ENCODE data around the gene RPH3AL.
"Not testable (repeated sequence)": the region's sequence is repeated elsewhere in the genome, so short reads cannot be mapped to it uniquely, and the experiment has no call there.

Gene RPH3AL

GRCh38 chr17:253091-253846, 99.3 kb downstream of the RPH3AL start:
- no peak for DNase-seq

GRCh38 chr17:252456-252855, 100.2 kb downstream of the RPH3AL start:
- DNase-seq = no peak

GRCh38 chr17:251531-251930, 101.1 kb downstream of the RPH3AL start:
- no peak for DNase-seq

DNA sequence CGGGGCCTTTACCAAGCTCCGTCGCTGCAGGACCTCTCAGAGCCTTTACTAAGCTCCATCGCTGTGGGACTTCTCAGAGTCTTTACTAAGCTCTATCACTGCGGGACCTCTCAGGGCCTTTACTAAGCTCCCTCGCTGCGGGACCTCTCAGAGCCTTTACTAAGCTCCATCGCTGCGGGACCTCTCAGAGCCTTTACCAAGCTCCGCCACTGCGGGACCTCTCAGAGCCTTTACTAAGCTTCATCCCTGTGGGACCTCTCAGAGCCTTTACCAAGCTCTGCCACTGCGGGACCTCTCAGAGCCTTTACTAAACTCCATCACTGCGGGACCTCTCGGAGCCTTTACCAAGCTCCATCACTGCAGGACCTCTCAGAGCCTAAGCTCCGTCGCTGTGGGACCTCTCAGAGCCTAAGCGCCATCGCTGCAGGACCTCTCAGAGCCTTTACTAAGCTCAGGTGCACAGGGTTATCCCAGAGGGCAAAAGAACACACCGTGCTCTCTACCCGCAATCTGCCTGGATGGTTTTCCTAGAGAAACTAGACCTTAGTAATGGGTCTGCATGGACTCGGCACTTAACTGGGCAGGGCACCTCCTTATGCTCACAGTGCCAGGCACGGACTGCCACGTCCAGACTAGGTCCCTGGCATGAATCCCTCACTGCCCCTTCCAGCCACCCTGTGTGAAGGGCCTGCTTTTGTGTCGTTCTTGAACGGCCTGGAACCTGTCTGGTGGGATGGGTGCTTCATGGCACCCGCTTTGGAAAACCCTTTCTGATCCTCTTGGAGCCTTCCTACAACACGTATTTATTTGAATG, 101.9 kb downstream of the RPH3AL start:
- no peak for DNase-seq

DNA sequence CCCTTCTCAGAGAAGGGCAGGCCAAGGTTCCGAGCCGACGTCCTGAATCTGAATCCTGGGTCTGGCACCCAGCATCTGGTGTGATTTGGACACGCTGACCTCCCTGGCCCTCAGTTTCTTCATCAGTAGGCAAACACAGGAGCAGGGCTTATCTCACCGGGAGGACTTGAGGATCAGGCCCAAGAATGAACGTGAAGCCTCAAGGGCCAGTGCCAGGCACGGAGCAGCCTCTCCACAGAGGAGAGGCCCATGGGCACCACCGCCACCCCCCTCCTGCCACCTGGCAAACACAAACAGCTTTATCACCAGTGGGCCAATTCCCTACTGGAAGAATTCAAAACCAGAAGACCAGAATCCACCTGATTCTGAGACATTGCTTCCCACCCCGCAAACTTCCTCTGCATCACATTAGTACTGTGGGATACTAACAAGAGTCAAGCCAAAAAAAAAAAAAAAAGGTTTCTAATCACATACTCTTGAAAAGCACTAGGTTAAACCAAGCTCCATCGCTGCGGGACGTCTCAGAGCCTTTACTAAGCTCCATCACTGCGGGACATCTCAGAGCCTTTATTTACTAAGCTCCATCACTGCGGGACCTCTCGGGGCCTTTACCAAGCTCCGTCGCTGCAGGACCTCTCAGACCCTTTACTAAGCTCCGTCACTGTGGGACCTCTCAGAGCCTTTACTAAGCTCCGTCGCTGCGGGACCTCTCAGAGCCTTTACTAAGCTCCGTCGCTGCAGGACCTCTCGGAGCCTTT, 103.2 kb downstream of the RPH3AL start:
- no peak for DNase-seq

DNA sequence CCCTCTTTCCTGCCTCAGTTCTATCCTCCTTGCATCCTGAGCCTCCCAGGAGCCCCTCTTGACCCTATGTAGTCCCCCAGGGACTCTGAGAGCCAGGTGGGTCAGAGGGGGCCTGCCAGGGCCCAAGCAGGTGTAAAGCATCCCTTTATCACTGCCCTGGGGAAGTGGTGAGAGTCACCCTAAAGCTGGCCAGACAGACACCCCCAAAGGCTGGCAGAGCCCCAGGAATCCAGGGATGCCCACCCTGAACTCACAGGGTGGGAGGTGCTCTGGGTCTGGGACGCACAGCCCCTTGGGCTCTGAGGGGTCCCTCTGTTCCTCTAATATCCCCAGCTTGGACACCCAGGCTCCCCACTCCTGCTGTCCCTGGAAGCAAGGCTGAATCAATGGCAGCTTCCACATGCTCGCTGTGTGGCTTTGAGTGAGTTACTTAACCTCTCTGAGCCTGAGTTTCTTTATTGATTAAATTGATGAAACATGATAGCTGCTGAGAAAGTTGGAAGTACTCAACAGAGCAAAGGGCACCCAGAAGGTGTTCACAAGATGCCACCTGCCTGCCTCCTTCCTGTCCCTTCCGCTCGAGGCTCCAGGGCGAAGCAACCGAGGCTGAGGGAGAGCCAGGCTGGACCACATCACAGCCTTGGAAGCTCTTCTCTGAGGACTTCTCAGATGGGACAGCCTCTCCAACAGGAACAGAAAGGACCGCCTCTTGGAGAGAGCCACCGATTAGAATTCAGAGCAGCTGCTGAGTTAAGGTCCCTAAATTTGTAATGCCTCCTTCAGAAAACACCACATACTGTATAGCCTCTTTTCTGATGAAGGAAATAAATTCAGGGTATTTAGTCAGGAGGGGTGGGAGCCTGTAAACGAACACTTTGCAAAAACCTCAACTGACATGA, 104.0 kb downstream of the RPH3AL start:
- DNase-seq = no peak

DNA sequence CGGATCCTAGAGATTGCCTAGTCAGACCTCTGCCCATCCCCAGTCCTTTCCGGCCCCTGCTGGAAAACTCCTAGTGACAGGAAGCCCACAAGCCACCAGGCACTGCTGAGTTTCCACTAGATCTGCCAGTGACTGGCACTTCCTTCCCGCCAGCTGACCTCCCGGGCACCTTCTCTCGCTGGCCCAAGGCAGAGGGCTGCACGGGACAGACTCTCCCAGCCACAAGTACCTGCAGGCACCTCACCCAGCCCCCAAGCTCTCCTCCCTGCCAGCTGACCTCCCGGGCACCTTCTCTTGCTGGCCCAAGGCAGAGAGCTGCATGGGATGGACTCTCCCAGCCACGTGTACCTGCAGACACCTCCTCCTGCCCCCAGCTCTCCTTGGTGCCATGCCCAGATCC, 104.8 kb downstream of the RPH3AL start:
- DNase-seq = no peak

GRCh38 chr17:246851-247421, 105.7 kb downstream of the RPH3AL start:
- no peak for DNase-seq

DNA sequence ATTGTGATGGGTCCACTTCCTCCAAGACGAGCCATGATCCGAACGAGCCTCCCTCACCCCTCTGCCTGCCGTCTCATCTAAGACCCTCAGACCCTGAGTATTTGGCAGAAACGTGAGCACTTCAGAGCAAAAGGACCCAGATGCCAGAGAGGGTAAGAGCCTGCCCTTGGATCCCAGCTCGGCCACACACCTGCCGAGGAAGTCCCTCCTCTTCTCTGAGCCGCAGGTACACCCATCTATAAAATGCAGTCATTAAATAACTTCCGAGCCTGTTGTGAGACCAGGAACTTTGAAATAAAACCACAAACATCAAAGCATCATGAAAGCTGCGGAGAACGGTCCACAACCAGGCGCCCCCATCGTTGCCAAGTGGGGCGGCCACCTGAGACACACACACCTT, 106.4 kb downstream of the RPH3AL start:
- DNase-seq = no peak

DNA sequence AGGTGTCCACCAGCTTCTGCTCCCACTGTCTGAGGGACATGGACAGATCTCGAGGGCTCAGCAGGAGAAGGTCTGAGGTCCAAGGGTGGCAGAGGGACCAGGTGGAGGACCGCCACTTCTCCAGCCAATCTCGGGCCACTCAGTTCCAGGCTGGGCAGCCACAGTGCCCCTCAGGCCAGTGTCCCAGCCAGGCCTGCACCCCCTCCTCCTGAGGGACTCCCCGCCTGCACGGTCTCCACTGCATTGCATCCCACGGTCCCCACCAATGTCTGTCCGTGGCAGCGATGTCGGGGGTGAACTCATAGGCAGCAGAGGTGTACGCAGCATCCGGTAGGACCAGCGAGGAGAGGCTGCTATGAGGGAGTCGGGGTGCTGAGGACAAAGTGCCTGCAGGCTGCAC, 107.0 kb downstream of the RPH3AL start:
- DNase-seq = no peak

DNA sequence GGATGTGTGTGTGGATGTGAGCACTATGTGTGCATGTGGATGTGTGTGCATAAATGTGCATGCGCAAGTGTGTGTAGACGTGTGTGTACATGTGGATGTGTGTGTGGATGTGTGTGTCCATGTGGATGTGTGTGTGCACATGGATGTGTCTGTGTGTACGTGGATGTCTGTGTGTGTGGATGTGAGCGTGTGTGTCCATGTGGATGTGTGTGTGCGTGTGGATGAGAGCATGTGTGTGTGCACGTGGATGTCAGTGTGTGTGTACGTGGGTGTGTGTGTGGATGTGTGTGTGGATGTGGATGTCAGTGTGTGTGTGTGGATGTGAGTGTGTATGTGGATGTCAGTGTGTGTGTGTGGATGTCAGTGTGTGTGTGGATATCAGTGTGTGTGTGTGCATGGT, 107.6 kb downstream of the RPH3AL start:
- no peak for DNase-seq

DNA sequence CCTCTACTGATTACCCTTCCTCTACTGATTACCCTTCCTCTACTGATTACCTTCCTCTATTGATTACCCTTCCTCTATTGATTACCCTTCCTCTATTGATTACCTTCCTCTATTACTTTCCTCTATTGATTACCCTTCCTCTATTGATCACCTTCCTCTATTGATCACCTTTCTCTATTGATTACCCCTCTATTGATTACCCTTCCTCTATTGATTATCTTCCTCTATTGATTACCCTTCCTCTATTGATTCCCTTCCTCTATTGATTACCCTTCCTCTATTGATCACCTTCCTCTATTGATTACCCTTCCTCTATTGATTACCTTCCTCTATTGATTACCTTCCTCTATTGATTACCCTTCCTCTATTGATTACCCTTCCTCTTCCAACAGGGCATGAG, 108.7 kb downstream of the RPH3AL start:
- not testable (repeated sequence) for DNase-seq

- DNase-seq = no peak
These were observed 113.7 kb downstream of the RPH3AL start for GRCh38 chr17:238964-239259.

DNA sequence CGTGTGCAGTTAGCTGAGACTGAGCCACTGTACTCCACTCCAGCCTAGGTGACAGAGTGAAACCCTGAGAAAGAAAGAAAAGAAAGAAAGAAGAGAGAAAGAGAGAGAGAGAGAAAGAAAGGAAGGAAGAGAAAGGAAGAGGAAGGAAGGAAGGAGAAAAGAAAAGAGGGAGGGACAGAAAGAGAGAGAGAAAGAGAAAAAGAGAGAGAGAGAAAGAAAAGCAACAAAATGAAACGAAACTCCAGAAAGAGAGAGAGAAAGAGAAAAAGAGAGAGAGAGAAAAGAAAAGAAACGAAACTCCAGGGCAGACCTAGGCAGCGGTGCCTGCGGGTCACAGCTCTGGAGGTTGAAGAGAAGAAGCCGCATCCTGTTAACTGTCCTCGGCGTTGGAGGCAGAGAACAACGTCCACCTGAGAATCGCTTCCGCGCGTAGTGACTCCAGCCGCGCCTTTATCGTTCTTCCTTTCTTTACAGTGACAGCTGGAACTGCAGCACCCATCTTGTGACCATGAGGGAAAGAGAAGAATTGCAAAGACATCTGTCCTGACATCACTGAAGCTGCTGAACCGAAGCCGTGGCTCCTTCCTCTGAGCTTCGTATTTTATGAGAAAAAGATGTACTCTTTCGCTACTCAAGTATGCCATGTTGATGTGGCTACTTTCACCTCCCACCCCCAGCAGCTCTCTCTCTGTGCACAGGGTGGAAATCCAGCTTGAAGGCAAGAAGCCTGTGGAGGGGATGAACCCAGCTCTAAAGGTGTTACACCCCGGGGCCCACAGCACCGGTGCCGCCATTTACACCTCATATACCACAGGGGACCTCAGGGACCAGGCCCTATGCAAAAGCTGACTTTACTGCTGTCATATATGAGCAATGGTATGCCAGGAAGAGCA, 114.3 kb downstream of the RPH3AL start:
- DNase-seq = no peak

DNA sequence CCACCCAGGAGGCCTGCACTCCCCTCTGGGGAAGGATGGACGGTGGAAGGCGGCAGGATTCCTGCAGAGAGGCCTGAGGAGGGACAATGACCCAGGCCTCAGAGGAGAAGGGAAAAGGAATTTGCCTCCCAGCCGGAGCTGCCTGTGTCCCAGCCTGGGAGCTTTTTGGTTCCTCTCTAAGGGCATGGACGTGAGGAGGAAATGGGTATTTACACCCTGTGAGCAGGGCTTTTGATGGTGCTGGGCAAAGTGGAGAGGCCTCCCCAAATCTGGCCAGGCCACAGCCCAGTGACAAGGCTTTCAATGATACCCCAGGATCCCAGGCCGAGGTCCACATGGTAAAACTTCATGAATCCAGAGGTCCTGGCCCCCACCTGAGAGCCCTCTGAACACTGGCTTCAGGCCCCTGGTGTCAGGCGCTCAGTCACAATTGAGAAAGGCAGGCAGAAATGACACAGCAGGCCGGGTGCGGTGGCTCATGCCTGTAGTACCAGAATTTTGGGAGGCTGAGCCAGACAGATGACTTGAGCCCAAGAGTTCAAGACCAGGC, 115.1 kb downstream of the RPH3AL start:
- no peak for DNase-seq

DNA sequence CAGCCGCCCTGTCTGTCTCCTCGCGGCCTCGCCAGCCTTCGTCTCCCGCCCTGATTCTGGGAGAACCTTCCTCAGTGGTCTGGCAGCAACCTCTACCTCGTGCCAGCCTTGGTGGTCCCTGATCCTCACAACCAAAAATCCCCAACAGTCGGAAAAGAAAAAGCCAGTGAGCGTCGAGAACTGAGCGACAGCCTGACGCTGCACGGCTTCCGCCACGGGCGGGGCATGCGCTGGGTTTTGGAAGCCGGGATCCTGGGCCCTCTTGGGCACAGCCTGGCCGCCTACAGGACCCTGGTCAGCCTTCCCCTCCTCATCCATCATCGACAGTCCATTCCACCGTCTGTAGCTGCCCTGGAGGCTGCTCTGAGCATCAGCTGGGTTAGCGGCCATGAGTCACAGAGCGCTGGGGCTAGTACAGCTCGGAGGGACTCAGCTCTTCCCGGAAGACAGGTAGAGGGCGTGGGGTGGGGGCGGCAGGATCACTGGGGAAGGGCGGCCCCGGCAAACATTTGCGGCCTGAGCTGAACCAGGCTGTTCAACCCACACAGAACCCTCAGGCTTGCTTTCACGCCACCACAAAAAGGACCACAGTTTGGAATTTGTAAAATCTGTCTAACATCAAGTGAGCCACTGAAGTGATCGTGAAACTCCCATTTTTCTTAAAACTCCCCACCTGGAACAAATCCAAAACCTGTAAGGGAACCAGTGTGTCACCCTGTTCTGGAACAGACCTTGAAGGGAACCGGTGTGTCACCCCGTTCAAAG, 115.8 kb downstream of the RPH3AL start:
- no peak for DNase-seq

DNA sequence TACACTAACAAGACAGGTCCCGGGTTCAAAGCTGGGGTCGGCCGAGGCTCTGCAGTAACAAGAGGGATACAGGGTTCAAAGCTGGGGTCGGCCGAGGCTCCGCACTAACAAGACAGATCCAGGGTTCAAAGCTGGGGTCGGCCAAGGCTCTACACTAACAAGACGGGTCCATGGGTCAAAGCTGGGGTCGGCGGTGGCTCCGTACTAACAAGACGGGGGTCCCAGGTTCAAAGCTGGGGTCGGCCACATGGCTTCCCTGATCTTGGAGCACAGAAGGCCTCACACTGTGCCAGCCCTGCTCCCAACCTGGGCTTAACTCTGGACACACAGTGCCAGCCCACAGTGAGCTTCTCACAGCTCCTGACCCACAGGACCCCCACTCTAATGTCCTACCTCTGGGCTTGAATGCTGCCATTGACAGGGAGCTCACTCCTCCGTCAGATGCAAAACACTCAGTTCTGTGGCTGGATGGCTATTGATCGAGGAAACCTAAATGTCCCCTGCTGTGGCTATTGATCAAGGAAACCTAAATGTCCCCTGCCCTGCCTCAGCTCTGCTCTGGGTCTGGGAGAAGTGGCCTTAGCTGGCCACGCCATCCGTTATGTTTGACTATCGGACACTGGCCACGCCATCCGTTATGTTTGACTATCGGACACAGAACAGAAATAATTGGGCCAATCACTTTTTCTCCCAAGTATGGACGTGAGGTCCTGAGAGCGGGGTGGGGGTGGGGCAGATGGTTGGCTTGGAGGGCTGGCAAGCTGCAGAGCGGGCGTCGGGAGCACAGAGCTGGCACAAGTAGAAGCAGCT, 116.6 kb downstream of the RPH3AL start:
- DNase-seq = no peak

- not testable (repeated sequence) for DNase-seq
These were observed 117.4 kb downstream of the RPH3AL start for GRCh38 chr17:234994-235830.
